ENCODE results near the gene SAT2. TPM values are rescaled to one million over a fixed set of nuclear protein-coding genes. Genes with fewer than 3 reads are reported as not detected.

Gene SAT2
- total and polyA plus RNA-seq, 10 of the 15 experiments (the other 5 are each of a cell fraction or from before 2014, with no cell fraction given): 14.6 to 44.0 (median 27.9) TPM

- TF ChIP-seq ZNF217 (IDR thresholded peaks at IDR 0.05) (peak; percentile 57), CREM (IDR thresholded peaks at IDR 0.05; ENCODE audit: low read depth) (peak; percentile 27; the same call in 1 of the 2 replicates), MTA3 (IDR thresholded peaks at IDR 0.05; ENCODE audit: borderline replicate concordance, low read length) (no peak), RELB (IDR thresholded peaks at IDR 0.05; ENCODE audit: low read depth) (no peak; the same call in 1 of the 2 replicates), CHD2 (IDR thresholded peaks at IDR 0.05; ENCODE audit: borderline replicate concordance, low read depth, low read length) (peak; percentile 51; the same call in 1 of the 2 replicates), IRF5 (IDR thresholded peaks at IDR 0.05; ENCODE audit: borderline replicate concordance) (no peak), SMARCA5 (IDR thresholded peaks at IDR 0.05) (peak; percentile 92; the same call in 1 of the 2 replicates), RB1 (IDR thresholded peaks at IDR 0.05; ENCODE audit: borderline replicate concordance) (peak; percentile 88), ATF3 (IDR thresholded peaks at IDR 0.05; ENCODE audit: borderline replicate concordance, extremely low read depth, low read depth, low read length) (no peak), ASH2L (IDR thresholded peaks at IDR 0.05; ENCODE audit: borderline replicate concordance, low read depth) (peak; percentile 33; the same call in 1 of the 2 replicates), ZBTB40 (IDR thresholded peaks at IDR 0.05; ENCODE audit: borderline replicate concordance) (no peak), SP1 (IDR thresholded peaks at IDR 0.05; ENCODE audit: low read depth, low read length) (peak; percentile 88), ATF2 (IDR thresholded peaks at IDR 0.05; ENCODE audit: low read length) (no peak), CHD4 (IDR thresholded peaks at IDR 0.05) (no peak), TARDBP (IDR thresholded peaks at IDR 0.05; ENCODE audit: borderline replicate concordance) (no peak), RELA (IDR thresholded peaks at IDR 0.05; ENCODE audit: borderline replicate concordance, partially characterized antibody) (no peak), HDAC6 (IDR thresholded peaks at IDR 0.05; ENCODE audit: unreplicated experiment) (no peak), STAT3 (IDR thresholded peaks at IDR 0.05; ENCODE audit: low read depth, low read length) (no peak), JUND (IDR thresholded peaks at IDR 0.05; ENCODE audit: low read depth, low read length) (no peak)
Measured at GRCh38 chr17:7614425-7615264, 13.0 kb downstream of the SAT2 start, which contains the start of gene FXR2 (continued).

Measured in GM12878 (cell line).